Left renal cortex interstitium (tissue), 4 donors: ENCODE data around the gene GPHN. TPM values are rescaled to one million over a fixed set of nuclear protein-coding genes. Genes with fewer than 3 reads are reported as not detected.

Experiments used
- DNase-seq, 4 donors: peaks; one replicate each; pipeline ENCODE4 v3.0.0-alpha.2; 2013; ENCODE audit warnings: low read depth in 4 of 4, low spot score in 2 of 4, missing footprints in 1 of 4
- polyA plus RNA-seq, 4 donors: library from polyadenylated mRNA; unstranded; fragments of 120-200 nt; gene quantifications; one replicate each; pipeline ENCODE4 v1.2.1, GENCODE V29; 2013; ENCODE audit not compliant: insufficient read length in 4 of 4

GPHN gene
- polyA plus RNA-seq, 4 donors, result 57.2 to 77.2 (median 68.4) TPM

DNA sequence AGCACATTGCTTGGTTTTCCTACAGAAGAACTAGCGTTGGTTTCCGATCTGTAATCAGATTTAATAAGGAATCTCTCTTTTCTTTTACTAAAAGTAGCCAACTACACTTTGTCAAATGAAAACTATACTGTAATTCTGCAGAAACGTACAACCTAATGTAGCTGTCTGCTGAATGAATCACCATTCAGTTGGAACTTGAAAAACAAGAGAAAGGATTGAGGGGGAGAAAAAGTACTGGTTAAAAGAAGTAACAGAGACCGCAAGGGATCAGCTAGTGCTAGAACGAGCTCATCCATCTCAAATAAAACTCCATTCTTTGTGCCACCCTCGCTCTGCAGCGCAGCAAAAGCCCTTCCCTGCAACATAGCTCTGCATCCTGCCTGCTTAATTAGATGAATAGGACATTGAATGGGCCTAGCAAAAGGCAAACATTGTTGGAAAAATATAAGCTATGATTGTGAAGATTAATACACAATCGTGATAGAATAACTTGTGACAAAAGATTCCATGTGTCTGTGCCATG lies 683.9 kb downstream of the GPHN start:
- no peak for DNase-seq

GRCh38 chr14:67192366-67192765 lies 684.4 kb downstream of the GPHN start:
- no peak for DNase-seq

GRCh38 chr14:67195279-67195678 lies 687.3 kb downstream of the GPHN start:
- DNase-seq, result no peak

DNA sequence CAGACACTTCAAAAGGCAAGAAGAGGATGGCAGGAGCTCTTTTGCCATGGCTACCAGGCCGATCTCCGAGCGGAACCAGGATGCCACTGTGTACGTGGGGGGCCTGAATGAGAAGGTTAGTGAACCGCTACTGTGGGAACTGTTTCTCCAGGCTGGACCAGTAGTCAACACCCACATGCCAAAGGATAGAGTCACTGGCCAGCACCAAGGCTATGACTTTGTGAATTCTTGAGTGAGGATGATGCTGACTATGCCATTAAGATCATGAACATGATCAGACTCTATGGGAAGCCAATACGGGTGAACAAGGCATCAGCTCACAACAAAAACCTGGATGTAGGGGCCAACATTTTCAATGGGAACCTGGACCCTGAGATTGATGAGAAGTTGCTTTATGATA lies 691.1 kb downstream of the GPHN start:
- DNase-seq, result no peak

GRCh38 chr14:67207810-67208209 lies 699.9 kb downstream of the GPHN start:
- no peak for DNase-seq

DNA sequence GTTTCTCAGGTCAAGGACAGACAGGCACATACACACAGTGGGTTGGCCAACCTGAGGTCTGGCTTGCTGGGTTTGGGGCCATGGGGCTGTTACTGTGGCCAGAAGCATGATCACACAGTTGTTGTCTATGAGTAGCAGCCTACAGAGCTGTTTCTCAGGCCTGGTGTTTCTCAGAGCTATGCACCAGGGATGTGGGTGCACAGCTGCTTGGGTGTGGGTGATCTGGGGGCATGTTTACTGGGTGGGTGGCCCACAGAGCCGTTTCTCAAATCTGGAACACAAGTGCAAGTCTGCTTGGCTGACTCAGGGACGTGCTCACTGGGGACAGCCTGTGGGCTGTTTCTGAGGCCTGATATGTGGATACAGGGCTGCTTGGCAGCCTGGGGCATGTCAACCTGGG lies 710.2 kb downstream of the GPHN start:
- DNase-seq, result no peak

DNA sequence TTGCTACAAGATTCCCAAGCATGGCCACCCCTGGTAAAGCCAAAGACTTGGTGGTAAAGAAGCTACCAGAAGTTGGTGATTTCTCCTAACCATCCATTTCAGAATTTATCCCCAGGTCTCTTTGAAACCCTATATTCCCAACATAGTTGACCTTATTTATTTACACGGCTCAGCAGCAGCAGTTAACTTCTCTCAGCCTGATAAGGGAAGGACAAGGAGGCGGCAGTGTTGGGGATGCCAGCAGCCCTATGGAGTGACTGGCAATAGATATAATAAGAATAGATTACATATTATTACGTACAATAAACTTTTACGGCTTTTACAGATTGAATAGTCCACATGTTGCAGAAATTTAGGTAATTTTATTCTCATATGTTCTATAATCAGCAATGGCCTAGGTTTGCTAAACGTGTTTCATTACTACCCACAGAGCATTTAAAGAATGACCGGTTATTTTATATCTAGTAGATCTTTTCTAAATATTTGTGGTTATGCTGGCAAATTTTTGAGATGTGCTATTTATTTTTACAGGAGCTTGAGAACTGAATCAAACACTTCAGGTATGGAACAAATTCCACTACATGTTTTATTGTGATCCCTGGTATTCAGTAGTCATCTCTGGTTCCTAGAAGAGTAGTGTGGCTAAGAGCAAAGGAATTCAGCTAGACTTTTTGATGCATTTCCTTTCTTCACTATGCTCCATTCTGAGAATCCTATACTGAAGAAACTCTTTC lies 713.5 kb downstream of the GPHN start:
- DNase-seq, result no peak

GRCh38 chr14:67221982-67222328 lies 714.0 kb downstream of the GPHN start:
- DNase-seq, result no peak

GRCh38 chr14:67225523-67225922 lies 717.6 kb downstream of the GPHN start:
- DNase-seq, result no peak

DNA sequence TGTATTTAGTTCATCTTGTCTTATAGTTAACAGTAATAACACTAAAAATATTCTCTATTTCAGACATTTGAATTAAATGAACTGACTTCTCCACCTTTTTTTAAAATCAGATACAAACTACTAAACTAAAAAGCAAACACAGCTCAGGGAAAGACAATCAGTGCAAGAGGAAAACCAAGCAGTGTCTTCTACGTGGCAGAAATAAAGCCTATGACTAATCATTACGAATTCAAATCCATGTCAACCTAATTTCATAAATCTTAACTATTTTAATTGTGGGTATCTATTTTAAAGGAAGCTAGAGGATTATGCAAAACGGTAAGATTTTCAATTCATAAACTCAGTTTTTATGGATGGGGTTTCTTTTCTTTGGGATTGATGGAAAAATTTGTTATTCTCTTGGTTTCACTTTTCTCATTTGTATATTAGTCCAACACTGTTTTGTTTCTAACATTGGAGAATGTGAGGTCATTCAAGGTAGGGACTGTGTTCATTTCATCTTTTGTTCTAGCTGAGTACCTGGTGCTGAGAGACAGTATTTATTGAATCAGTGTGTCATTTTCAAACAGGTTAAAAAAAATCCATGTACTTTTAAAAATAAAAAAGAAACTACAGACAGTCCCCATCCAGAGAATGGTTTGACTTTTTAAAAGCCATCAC lies 720.5 kb downstream of the GPHN start:
- DNase-seq, result no peak

Other genes starting within 250 kb of the GPHN start
- gene CCDC196, start 21.8 kb upstream of the GPHN start, polyA plus RNA-seq, result under 1 TPM in 2 of 4 donors, not detected in 2; 0.22 to 0.36 TPM